ENCODE data around the gene HLCS. TPM values are rescaled to one million over a fixed set of nuclear protein-coding genes. Genes with fewer than 3 reads are reported as not detected.

HLCS gene
- polyA plus RNA-seq, 1 of the 3 experiments (the other 2 are of a cell fraction), result 13.0 TPM

- Histone ChIP-seq H3F3A (replicated peaks; ENCODE audit: insufficient read depth) (no peaks in the 10 kb centered on the region), H3K4me1 (ENCODE audit: control insufficient read depth in 1 of 2, insufficient read depth in 2 of 2, low read depth in 1 of 2, low read length in 1 of 2) (no peaks in the 10 kb centered on the region), H3K9me2 (no peaks in the 10 kb centered on the region), H3K9me3 (no peaks in the 10 kb centered on the region), H3K36me3 (replicated peaks in 1 of 2; ENCODE audit: control insufficient read depth in 1 of 2, insufficient read depth in 2 of 2, low read length in 1 of 2) (no peaks in the 10 kb centered on the region), H3K4me2 (no peak overlapping the region), H4K20me1 (ENCODE audit: insufficient read depth) (peaks cover 3% of the 10 kb centered on the region; the same call in 1 of the 2 replicates), H3K27me3 (ENCODE audit: insufficient read depth) (no peaks in the 10 kb centered on the region), H3K4me3 (ENCODE audit: low read depth in 2 of 2, low read length in 1 of 2) (no peak overlapping the region), H3K79me2 (ENCODE audit: insufficient read depth) (no peaks in the 10 kb centered on the region), H3K9ac (no peak overlapping the region), H2AFZ (ENCODE audit: low read depth) (no peak overlapping the region), H3K27ac (ENCODE audit: low read depth in 2 of 2, low read length in 1 of 2) (no peak overlapping the region)
- TF ChIP-seq IRF3 (IDR thresholded peaks at IDR 0.05; ENCODE audit: low read depth, low read length), result no peak
- no peak for TF ChIP-seq REST (IDR thresholded peaks at IDR 0.05; ENCODE audit: low read depth, low read length)
- TF ChIP-seq FOSL2 (IDR thresholded peaks at IDR 0.05; ENCODE audit: borderline replicate concordance, low read depth), result no peak
- no peak for TF ChIP-seq RCOR1 (IDR thresholded peaks at IDR 0.05; ENCODE audit: low read length)
- TF ChIP-seq FOXM1 (IDR thresholded peaks at IDR 0.05; ENCODE audit: low read depth), result no peak
- no peak for TF ChIP-seq GATA2 (CRISPR knock-in tag; IDR thresholded peaks at IDR 0.05)
- TF ChIP-seq PBX3 (IDR thresholded peaks at IDR 0.05), result no peak
- TF ChIP-seq MXI1 (IDR thresholded peaks at IDR 0.05; ENCODE audit: low read depth, low read length), result no peak
- no peak for TF ChIP-seq GABPA (IDR thresholded peaks at IDR 0.05; ENCODE audit: low read depth)
- POLR2A ChIA-PET, result no interaction called here
- CTCF ChIA-PET, result no interaction called here
- WGBS (ENCODE audit: low lambda C conversion rate), result 98% methylated on average over 12 of the region's 12 CpGs
- no peak for DNase-seq
Measured at GRCh38 chr21:36784947-36785346, 181.5 kb downstream of the HLCS start.

GRCh38 chr21:36783612-36784374 lies 182.7 kb downstream of the HLCS start:
- Histone ChIP-seq H3K9ac (no peak overlapping the region), H2AFZ (ENCODE audit: low read depth) (no peak overlapping the region)

More at GRCh38 chr21:36783612-36784374, 182.7 kb downstream of the HLCS start:
- WGBS (ENCODE audit: low lambda C conversion rate), result 88% methylated on average over 8 of the region's 8 CpGs
- Histone ChIP-seq H4K20me1 (ENCODE audit: insufficient read depth) (peaks cover 3% of the 10 kb centered on the region; the same call in 1 of the 2 replicates), H3K4me2 (no peak overlapping the region), H3K4me1 (ENCODE audit: control insufficient read depth in 1 of 2, insufficient read depth in 2 of 2, low read depth in 1 of 2, low read length in 1 of 2) (no peaks in the 10 kb centered on the region), H3K27ac (ENCODE audit: low read depth in 2 of 2, low read length in 1 of 2) (no peak overlapping the region), H3K36me3 (replicated peaks in 1 of 2; ENCODE audit: control insufficient read depth in 1 of 2, insufficient read depth in 2 of 2, low read length in 1 of 2) (no peaks in the 10 kb centered on the region), H3K27me3 (ENCODE audit: insufficient read depth) (no peaks in the 10 kb centered on the region), H3K9me2 (no peaks in the 10 kb centered on the region), H3K79me2 (ENCODE audit: insufficient read depth) (no peaks in the 10 kb centered on the region), H3K4me3 (ENCODE audit: low read depth in 2 of 2, low read length in 1 of 2) (no peak overlapping the region), H3F3A (replicated peaks; ENCODE audit: insufficient read depth) (no peaks in the 10 kb centered on the region), H3K9me3 (no peaks in the 10 kb centered on the region)
- TF ChIP-seq TCF12 (IDR thresholded peaks at IDR 0.05) (peak; percentile 46; the same call in 1 of the 2 replicates), JUND (IDR thresholded peaks at IDR 0.05) (peak; percentile 65), FOXM1 (IDR thresholded peaks at IDR 0.05; ENCODE audit: low read depth) (no peak), FOSL2 (IDR thresholded peaks at IDR 0.05; ENCODE audit: borderline replicate concordance, low read depth) (peak; percentile 48; the same call in 1 of the 2 replicates)
- ChIA-PET CTCF (no interaction called here), POLR2A (no interaction called here)
- DNase-seq, result no peak
